Measurements from ENCODE around the gene CREB3L2. TPM values are rescaled to one million over a fixed set of nuclear protein-coding genes. Genes with fewer than 3 reads are reported as not detected.

The CREB3L2 gene
- total and polyA plus RNA-seq, 8 donors, result 6.6 to 38.4 (median 32.2) TPM

DNA sequence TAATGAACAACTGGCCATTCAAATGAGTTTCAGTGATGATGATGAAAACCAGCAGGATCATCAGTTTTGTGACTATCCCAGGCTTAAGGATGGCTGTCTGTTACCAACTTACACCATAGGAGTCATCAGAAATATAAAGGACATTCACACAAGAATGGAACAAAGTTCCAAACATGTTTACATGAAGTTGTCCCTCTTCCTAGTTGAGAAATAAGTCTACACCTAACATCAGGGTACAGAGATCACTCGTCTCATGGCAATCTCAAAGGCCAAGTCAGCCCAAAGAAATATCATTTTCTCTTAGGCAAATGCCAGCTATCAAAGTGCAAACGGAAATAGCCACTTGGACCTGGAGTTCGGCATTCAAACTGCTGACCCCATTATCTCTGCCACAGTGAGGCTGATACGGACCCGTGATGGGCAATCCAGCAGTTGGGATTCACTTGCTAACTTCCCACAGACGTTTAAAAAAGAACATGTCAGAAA, 53.0 kb downstream of the CREB3L2 start:
- Histone ChIP-seq H3K4me1 (peaks cover 38 to 54% (median 44%) of the 10 kb centered on the region in 3 donors), H3K27ac (peak overlapping the region in 2 of 4 donors; percentile 9 to 43), H3K27me3 (no peaks in the 10 kb centered on the region), H3K36me3 (no peaks in the 10 kb centered on the region), H3K4me3 (no peak overlapping the region), H3K9me3 (no peaks in the 10 kb centered on the region)
- no peak for DNase-seq
- 39 to 42% methylated on average over 6 of the region's 6 CpGs for WGBS, 2 donors
- TF ChIP-seq CTCF (IDR thresholded peaks at IDR 0.05), result no peak
- FAIRE-seq, result no peak
- intact Hi-C loops (cut with DNase I), result no loop called here
- peak in 1 of 4 donors; percentile 3 for ATAC-seq

DNA sequence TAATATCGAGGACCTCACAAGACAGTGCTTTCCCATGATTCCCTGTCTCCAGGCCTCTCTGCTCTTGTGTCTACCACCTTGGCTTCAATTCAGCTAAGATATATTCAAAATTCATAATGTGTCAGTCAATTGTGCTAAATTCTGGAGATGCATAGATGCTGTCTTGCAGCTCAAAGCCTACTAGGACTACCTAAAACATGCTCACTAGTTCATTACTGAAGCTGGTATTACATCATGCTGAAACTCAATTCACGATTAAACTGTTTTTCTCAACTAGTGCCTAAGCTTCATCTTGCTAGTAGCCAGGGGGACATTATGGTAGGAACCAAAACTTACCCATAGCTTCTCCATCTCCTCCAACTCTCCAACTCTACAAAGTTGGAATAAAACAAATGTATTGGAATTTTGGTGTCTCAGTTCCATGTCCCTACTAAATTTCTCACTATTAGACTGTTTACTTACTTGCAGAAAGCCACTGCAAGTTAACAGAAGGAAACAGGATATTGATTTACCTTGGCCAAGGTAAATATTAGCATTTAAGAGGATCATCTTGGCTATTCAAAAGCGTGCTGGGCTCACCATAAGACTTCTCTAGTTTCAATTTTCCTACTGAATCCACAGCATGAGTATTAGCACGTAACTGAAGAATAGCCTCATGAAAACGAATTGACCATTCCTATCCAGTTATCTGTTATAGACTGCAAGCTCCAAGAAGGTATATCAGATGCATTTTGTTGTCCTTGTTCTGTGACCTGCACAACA, 53.6 kb downstream of the CREB3L2 start:
- no peaks in the 10 kb centered on the region for H3K36me3 ChIP-seq
- ATAC-seq, result peak; percentile 29 to 61 (median 48)
- 40 to 45% methylated on average over 5 of the region's 5 CpGs for WGBS, 2 donors
- FAIRE-seq, result no peak
- no peak for TF ChIP-seq CTCF (IDR thresholded peaks at IDR 0.05)
- H3K27me3 ChIP-seq, result no peaks in the 10 kb centered on the region
- H3K4me1 ChIP-seq, result peaks cover 38 to 58% (median 46%) of the 10 kb centered on the region in 3 donors
- DNase-seq, result no peak
- H3K9me3 ChIP-seq, result no peaks in the 10 kb centered on the region
- H3K27ac ChIP-seq, result peak overlapping the region in 2 of 4 donors; percentile 9 to 43
- H3K4me3 ChIP-seq, result no peak overlapping the region
- intact Hi-C loops (cut with DNase I), result no loop called here

GRCh38 chr7:137947046-137947445, 54.8 kb downstream of the CREB3L2 start:
- intact Hi-C loops (cut with DNase I), result no loop called here
- Histone ChIP-seq H3K9me3 (no peaks in the 10 kb centered on the region), H3K4me1 (peaks cover 32 to 64% (median 57%) of the 10 kb centered on the region in 3 donors), H3K36me3 (no peaks in the 10 kb centered on the region), H3K27me3 (no peaks in the 10 kb centered on the region), H3K4me3 (no peak overlapping the region), H3K27ac (no peak overlapping the region)
- WGBS, 2 donors, result 89% methylated on average over 7 of the region's 7 CpGs
- TF ChIP-seq CTCF (IDR thresholded peaks at IDR 0.05), result no peak
- DNase-seq (no peak), FAIRE-seq (no peak), ATAC-seq (no peak)

- Histone ChIP-seq H3K9me3 (no peaks in the 10 kb centered on the region), H3K4me3 (no peak overlapping the region), H3K27ac (no peak overlapping the region), H3K36me3 (no peaks in the 10 kb centered on the region), H3K4me1 (peaks cover 27 to 60% (median 53%) of the 10 kb centered on the region in 3 donors), H3K27me3 (no peaks in the 10 kb centered on the region)
- intact Hi-C loops (cut with DNase I), result no loop called here
- DNase-seq (no peak), FAIRE-seq (no peak), ATAC-seq (no peak)
- TF ChIP-seq CTCF (IDR thresholded peaks at IDR 0.05), result no peak
- 38 to 44% methylated on average over 3 of the region's 3 CpGs for WGBS, 2 donors
Measured at GRCh38 chr7:137946011-137946410, 55.9 kb downstream of the CREB3L2 start.

- DNase-seq (no peak), ATAC-seq (no peak), FAIRE-seq (no peak)
- 28 to 38% methylated on average over 6 of the region's 6 CpGs for WGBS, 2 donors
- intact Hi-C loops (cut with DNase I), result no loop called here
- peak overlapping the region in 1 of 4 donors; percentile 62 for H3K27ac ChIP-seq
- H3K4me1 ChIP-seq, result peaks cover 27 to 44% (median 42%) of the 10 kb centered on the region in 3 donors
- H3K4me3 ChIP-seq, result no peak overlapping the region
- TF ChIP-seq CTCF (IDR thresholded peaks at IDR 0.05), result no peak
- no peaks in the 10 kb centered on the region for H3K36me3 ChIP-seq
- no peaks in the 10 kb centered on the region for H3K27me3 ChIP-seq
- H3K9me3 ChIP-seq, result no peaks in the 10 kb centered on the region
Measured at GRCh38 chr7:137944168-137944567, 57.7 kb downstream of the CREB3L2 start.
